Mesenchymal stem cell (in vitro differentiated cells and primary cell): ENCODE measurements around the gene PPTC7.
"Not testable (repeated sequence)": the region's sequence is repeated elsewhere in the genome, so short reads cannot be mapped to it uniquely, and the experiment has no call there.

Experiments used
- DNase-seq: peaks from one replicate; pipeline ENCODE4 v3.0.0-alpha.2; 2013
- H2AFZ ChIP-seq: one replicate; pipeline ENCODE4 v1.6.1; 2013; ENCODE audit warnings: low read depth, mild to moderate bottlenecking, control low read depth, inconsistent platforms, low read length, moderate library complexity
- H2AK5ac ChIP-seq: 2 replicates; pipeline ENCODE4 v1.6.1; 2013; ENCODE audit warnings: low read length, moderate library complexity, mild to moderate bottlenecking, inconsistent platforms; ENCODE audit not compliant: severe bottlenecking
- H2BK120ac ChIP-seq: one replicate; pipeline ENCODE4 v1.6.1; 2013; ENCODE audit warnings: low read depth, mild to moderate bottlenecking, inconsistent platforms, low read length, moderate library complexity
- H2BK12ac ChIP-seq, 2 experiments: one replicate each; pipeline ENCODE4 v1.6.1; 2013; ENCODE audit warnings: inconsistent platforms in 2 of 2, low read length in 2 of 2, mild to moderate bottlenecking in 2 of 2, moderate library complexity in 2 of 2, control low read depth in 1 of 2
- H2BK15ac ChIP-seq: one replicate; pipeline ENCODE4 v1.6.1; 2013; ENCODE audit warnings: mild to moderate bottlenecking, low read depth, inconsistent platforms; ENCODE audit not compliant: poor library complexity, severe bottlenecking
- H2BK5ac ChIP-seq: 2 replicates; pipeline ENCODE4 v1.6.1; 2013; ENCODE audit warnings: low read depth, mild to moderate bottlenecking, low read length, control low read depth, inconsistent platforms; ENCODE audit not compliant: poor library complexity, severe bottlenecking
- H3K14ac ChIP-seq, 2 experiments: one replicate each; pipeline ENCODE4 v1.6.1; 2013; ENCODE audit warnings: inconsistent platforms in 2 of 2, low read length in 2 of 2, control low read depth in 1 of 2, mild to moderate bottlenecking in 1 of 2, moderate library complexity in 1 of 2
- H3K18ac ChIP-seq, 2 experiments: one replicate each; pipeline ENCODE4 v1.6.1; 2013; ENCODE audit warnings: inconsistent platforms in 2 of 2, low read length in 2 of 2, control low read depth in 1 of 2, low read depth in 1 of 2, mild to moderate bottlenecking in 1 of 2
- H3K23ac ChIP-seq, 2 experiments: one replicate each; pipeline ENCODE4 v1.6.1; 2013; ENCODE audit warnings: inconsistent platforms in 2 of 2, low read length in 2 of 2, mild to moderate bottlenecking in 2 of 2, moderate library complexity in 2 of 2, control low read depth in 1 of 2
- H3K27ac ChIP-seq: 2 replicates; pipeline ENCODE4 v1.5.1; 2013; ENCODE audit warnings: mild to moderate bottlenecking, moderate library complexity, low read length, control low read depth, inconsistent platforms; ENCODE audit not compliant: poor library complexity, severe bottlenecking
- H3K27me3 ChIP-seq, 2 experiments: 2 replicates each; pipeline versions ENCODE4 v1.6.1 to v1.7.0; 2013; ENCODE audit warnings: low read length in 2 of 2, mild to moderate bottlenecking in 2 of 2, moderate library complexity in 2 of 2, control low read depth in 1 of 2, inconsistent platforms in 1 of 2; ENCODE audit not compliant: control insufficient read depth in 1 of 2, insufficient read depth in 1 of 2
- H3K36me3 ChIP-seq, 2 experiments: 2 replicates each; pipeline versions ENCODE4 v1.6.1 to v1.7.0; 2013; ENCODE audit warnings: low read length in 2 of 2, control low read depth in 1 of 2, inconsistent platforms in 1 of 2, low read depth in 1 of 2, mild to moderate bottlenecking in 1 of 2; ENCODE audit not compliant: insufficient read depth in 2 of 2, control insufficient read depth in 1 of 2
- H3K4ac ChIP-seq, 2 experiments: one replicate each; pipeline ENCODE4 v1.6.1; 2013; ENCODE audit warnings: inconsistent platforms in 2 of 2, low read length in 2 of 2, mild to moderate bottlenecking in 2 of 2, moderate library complexity in 2 of 2, control low read depth in 1 of 2, low read depth in 1 of 2
- H3K4me1 ChIP-seq: 2 replicates; pipeline ENCODE4 v1.6.1; 2013; ENCODE audit warnings: low read depth, low read length, control low read depth; ENCODE audit not compliant: control insufficient read depth, insufficient read depth
- H3K4me2 ChIP-seq: 2 replicates; pipeline ENCODE4 v1.6.1; 2013; ENCODE audit warnings: low read length, mild to moderate bottlenecking, inconsistent platforms; ENCODE audit not compliant: poor library complexity, severe bottlenecking
- H3K4me3 ChIP-seq, 2 experiments: 2 replicates each; pipeline versions ENCODE4 v1.5.1 to v1.7.0; 2013; ENCODE audit warnings: low read length in 2 of 2, mild to moderate bottlenecking in 2 of 2, control low read depth in 1 of 2, low read depth in 1 of 2; ENCODE audit not compliant: insufficient read depth in 1 of 2
- H3K79me1 ChIP-seq: replicated peaks from 2 replicates; pipeline ENCODE4 v1.6.1; 2013; ENCODE audit warnings: mild to moderate bottlenecking, control low read depth, low read length, inconsistent platforms; ENCODE audit not compliant: poor library complexity, severe bottlenecking
- H3K9ac ChIP-seq: 2 replicates; pipeline ENCODE4 v1.7.0; 2013; ENCODE audit warnings: mild to moderate bottlenecking, low read length, moderate library complexity
- H3K9me3 ChIP-seq: 2 replicates; pipeline ENCODE4 v1.7.0; 2013; ENCODE audit warnings: mild to moderate bottlenecking, low read length; ENCODE audit not compliant: control insufficient read depth
- H4K8ac ChIP-seq: one replicate; pipeline ENCODE4 v1.6.1; 2013; ENCODE audit warnings: inconsistent platforms, mild to moderate bottlenecking, low read length, moderate library complexity
- H4K91ac ChIP-seq: one replicate; pipeline ENCODE4 v1.6.1; 2013; ENCODE audit warnings: mild to moderate bottlenecking, low read length, inconsistent platforms
- WGBS: methylation state at CpG from one replicate; pipeline ENCODE4 v1.1.7; 2013; ENCODE audit warnings: mixed read lengths; 5-methylcytosine and 5-hydroxymethylcytosine counted together

The PPTC7 gene

GRCh38 chr12:110591451-110592051 lies 8.4 kb upstream of the PPTC7 start:
- no peak overlapping the region for H2BK12ac ChIP-seq
- no peak overlapping the region for H4K91ac ChIP-seq
- H2BK15ac ChIP-seq: no peak overlapping the region
- H3K14ac ChIP-seq: no peak overlapping the region
- H3K4me1 ChIP-seq: no peaks in the 10 kb centered on the region
- H3K36me3 ChIP-seq: no peaks in the 10 kb centered on the region
- H3K4ac ChIP-seq: no peak overlapping the region
- H3K9me3 ChIP-seq: no peaks in the 10 kb centered on the region
- no peak overlapping the region for H2AFZ ChIP-seq
- no peak for DNase-seq
- H4K8ac ChIP-seq: no peak overlapping the region
- 77% methylated on average over 7 of the region's 7 CpGs for WGBS
- H2BK120ac ChIP-seq: no peak overlapping the region
- no peak overlapping the region for H3K4me2 ChIP-seq
- no peak overlapping the region for H2AK5ac ChIP-seq
- no peak overlapping the region for H3K4me3 ChIP-seq
- H3K9ac ChIP-seq: peak overlapping the region; percentile 87
- H3K79me1 ChIP-seq: no peaks in the 10 kb centered on the region
- H3K18ac ChIP-seq: no peak overlapping the region
- H2BK5ac ChIP-seq: no peak overlapping the region
- H3K27me3 ChIP-seq: no peaks in the 10 kb centered on the region
- H3K23ac ChIP-seq: no peak overlapping the region
- no peak overlapping the region for H3K27ac ChIP-seq

- no peak overlapping the region for H3K4me2 ChIP-seq
- H3K27me3 ChIP-seq: no peaks in the 10 kb centered on the region
- no peak overlapping the region for H2BK5ac ChIP-seq
- no peaks in the 10 kb centered on the region for H3K79me1 ChIP-seq
- no peak overlapping the region for H3K4ac ChIP-seq
- H4K91ac ChIP-seq: no peak overlapping the region
- no peak overlapping the region for H2BK15ac ChIP-seq
- peaks cover 1% of the 10 kb centered on the region for H3K4me1 ChIP-seq
- H3K36me3 ChIP-seq: no peaks in the 10 kb centered on the region
- H4K8ac ChIP-seq: no peak overlapping the region
- no peak overlapping the region for H2AFZ ChIP-seq
- H3K27ac ChIP-seq: no peak overlapping the region
- DNase-seq: peak; percentile 79
- no peaks in the 10 kb centered on the region for H3K9me3 ChIP-seq
- no peak overlapping the region for H2BK12ac ChIP-seq
- no peak overlapping the region for H3K18ac ChIP-seq
- H3K9ac ChIP-seq: peak overlapping the region; percentile 87
- H3K14ac ChIP-seq: no peak overlapping the region
- no peak overlapping the region for H2BK120ac ChIP-seq
- no peak overlapping the region for H2AK5ac ChIP-seq
- 92% methylated on average over 2 of the region's 3 CpGs for WGBS
- H3K4me3 ChIP-seq: peak overlapping the region in 1 of 2 experiments; percentile 42
- H3K23ac ChIP-seq: no peak overlapping the region
Measured at GRCh38 chr12:110590806-110591326, 7.7 kb upstream of the PPTC7 start.

- Histone ChIP-seq H3K9me3 (no peaks in the 10 kb centered on the region), H3K4me3 (no peak overlapping the region), H3K9ac (no peak overlapping the region), H3K27me3 (no peaks in the 10 kb centered on the region), H2BK12ac (no peak overlapping the region), H3K4me2 (no peak overlapping the region), H3K36me3 (no peaks in the 10 kb centered on the region), H3K23ac (no peak overlapping the region), H3K27ac (no peak overlapping the region), H3K18ac (no peak overlapping the region), H2BK15ac (no peak overlapping the region), H4K8ac (no peak overlapping the region), H3K4me1 (peaks cover 3% of the 10 kb centered on the region), H3K79me1 (no peaks in the 10 kb centered on the region), H3K14ac (no peak overlapping the region), H2AFZ (no peak overlapping the region), H2AK5ac (no peak overlapping the region), H2BK120ac (no peak overlapping the region), H4K91ac (no peak overlapping the region), H3K4ac (no peak overlapping the region), H2BK5ac (no peak overlapping the region)
- DNase-seq: no peak
- WGBS: 100% methylated on average over 1 of the region's 1 CpG
Measured at GRCh38 chr12:110590059-110590458, 6.9 kb upstream of the PPTC7 start.

- H3K4me1 ChIP-seq, H3K36me3 ChIP-seq, H2AK5ac ChIP-seq, H2BK5ac ChIP-seq, H3K9ac ChIP-seq, H3K27me3 ChIP-seq, H4K91ac ChIP-seq, H3K23ac ChIP-seq, H2BK120ac ChIP-seq, H3K4me2 ChIP-seq, H2BK15ac ChIP-seq, H2AFZ ChIP-seq, H3K4me3 ChIP-seq, H4K8ac ChIP-seq, H3K79me1 ChIP-seq, H3K4ac ChIP-seq, H3K9me3 ChIP-seq, H3K14ac ChIP-seq, DNase-seq, H3K18ac ChIP-seq, H2BK12ac ChIP-seq, H3K27ac ChIP-seq: not testable (repeated sequence)
- WGBS: 98% methylated on average over 2 of the region's 2 CpGs
Measured at GRCh38 chr12:110587102-110587501, 4.0 kb upstream of the PPTC7 start.
